GM12878 (cell line): Measurements from ENCODE around the gene GRIN2A. TPM values are rescaled to one million over a fixed set of nuclear protein-coding genes. Genes with fewer than 3 reads are reported as not detected.

Source experiments
- ATAC-seq: fragments of 200-7000 bp; cut with Tn5 transposase; 3 replicates; pipeline ENCODE4 v1.9.1; 2020; ENCODE audit warnings: mild to moderate bottlenecking, moderate library complexity
- BruUV-seq: library from RNA; stranded (reverse); fragments of 400-500 nt; replicated peaks from 2 replicates; lab custom pipeline; 2021; lab: Mats Ljungman, UMichigan
- CTCF ChIA-PET: fragments of 300-600 bp; sonication (Branson Sonifier 250); formaldehyde crosslinking; extraction: SDS; loops from one replicate; lab custom pipeline; 2021; ENCODE audit warnings: inconsistent platforms; lab: Yijun Ruan, JAX
- POLR2A ChIA-PET: fragments of 350-600 bp; formaldehyde crosslinking; extraction: SDS; loops from one replicate; lab custom pipeline; 2021; ENCODE audit warnings: inconsistent platforms; lab: Charles Lee
- RAD21 ChIA-PET: fragments of 300-600 bp; sonication (Branson Sonifier 250); formaldehyde crosslinking; loops from one replicate; lab custom pipeline; 2023; ENCODE audit warnings: antibody characterized with exemption; ENCODE audit not compliant: unreplicated experiment; lab: Charles Lee
- SMC1A ChIA-PET: fragments of 300-600 bp; sonication (Branson Sonifier 250); formaldehyde crosslinking; loops from one replicate; lab custom pipeline; 2023; ENCODE audit not compliant: unreplicated experiment, uncharacterized antibody; lab: Charles Lee
- DNase-seq: peaks from one replicate; pipeline ENCODE4 v3.0.0-alpha.2; 2011; ENCODE audit warnings: low read depth, low spot score
- FAIRE-seq: peaks from 3 replicates; lab custom pipeline; 2011; peaks lifted over from hg19 to GRCh38; lab: Jason Lieb, UNC
- H2AFZ ChIP-seq: 2 replicates; pipeline ENCODE4 v1.6.0; 2011; ENCODE audit warnings: low read depth, low read length, control low read depth; ENCODE audit not compliant: control insufficient read depth
- H3K27ac ChIP-seq: 2 replicates; pipeline ENCODE4 v1.5.1; 2011; ENCODE audit warnings: control low read depth; ENCODE audit not compliant: control insufficient read depth, insufficient read depth
- H3K27me3 ChIP-seq, 2 experiments: replicated peaks in 1 of 2; 2 replicates each; pipeline versions ENCODE4 v1.6.0 to v1.6.1; 2011; ENCODE audit warnings: low read length in 1 of 2; ENCODE audit not compliant: control insufficient read depth in 2 of 2, insufficient read depth in 2 of 2
- H3K36me3 ChIP-seq, 2 experiments: 2 replicates each; pipeline ENCODE4 v1.5.1; 2011; ENCODE audit warnings: low read length in 1 of 2; ENCODE audit not compliant: control insufficient read depth in 2 of 2, insufficient read depth in 2 of 2
- H3K4me1 ChIP-seq: 2 replicates; pipeline ENCODE4 v1.6.1; 2011; ENCODE audit warnings: mild to moderate bottlenecking, low read length, moderate library complexity, mixed read lengths; ENCODE audit not compliant: control insufficient read depth, insufficient read depth
- H3K4me2 ChIP-seq: 2 replicates; pipeline ENCODE4 v1.6.0; 2011; ENCODE audit warnings: control low read depth; ENCODE audit not compliant: control insufficient read depth, insufficient read depth
- H3K4me3 ChIP-seq: fragments of 200-600 bp; sonication (generic); 2 replicates; pipeline ENCODE4 v1.5.1; 2016
- H3K79me2 ChIP-seq: 2 replicates; pipeline ENCODE4 v1.6.0; 2011; ENCODE audit warnings: low read length; ENCODE audit not compliant: control insufficient read depth, insufficient read depth
- H3K9ac ChIP-seq: 2 replicates; pipeline ENCODE4 v1.8.0; 2011; ENCODE audit warnings: low read length, control low read depth, mixed read lengths; ENCODE audit not compliant: control insufficient read depth, insufficient read depth
- H3K9me3 ChIP-seq: replicated peaks from 3 replicates; pipeline ENCODE4 v1.5.1; 2011; ENCODE audit warnings: mild to moderate bottlenecking, low read length; ENCODE audit not compliant: control insufficient read depth, insufficient read depth
- H4K20me1 ChIP-seq: 2 replicates; pipeline ENCODE4 v1.6.0; 2011; ENCODE audit not compliant: control insufficient read depth, insufficient read depth
- JUND ChIP-seq: IDR thresholded peaks from 2 replicates; pipeline ENCODE4 v1.6.1; 2012; ENCODE audit warnings: low read depth, mild to moderate bottlenecking, low read length, improper control_type of control experiment, moderate library complexity
- POLR2A ChIP-seq: IDR thresholded peaks from 2 replicates; pipeline ENCODE4 v1.6.1; 2011; ENCODE audit warnings: low read depth, mild to moderate bottlenecking, low read length
- RAD21 ChIP-seq: IDR thresholded peaks from 2 replicates; pipeline ENCODE4 v1.6.1; 2011; ENCODE audit warnings: mild to moderate bottlenecking, low read depth, low read length, moderate library complexity; ENCODE audit not compliant: insufficient read depth
- SMC3 ChIP-seq: IDR thresholded peaks from 2 replicates; pipeline ENCODE4 v1.6.1; 2011; ENCODE audit warnings: low read length, improper control_type of control experiment, borderline replicate concordance
- WGBS: methylation state at CpG from one replicate; pipeline ENCODE4 v1.1.6; 2016; ENCODE audit warnings: low lambda C conversion rate; ENCODE audit not compliant: insufficient replicate concordance, insufficient coverage; ENCODE audit errors: missing lambda C conversion rate; 5-methylcytosine and 5-hydroxymethylcytosine counted together
- in situ Hi-C: fragments of 300-500 bp; cut with MboI; formaldehyde crosslinking; loops from 9 replicates; pipeline ENCODE4 v1.14.3; 2018; ENCODE audit warnings: mixed read lengths
- intact Hi-C: fragments of 100-400 bp; cut with micrococcal nuclease; formaldehyde crosslinking; loops from one replicate; pipeline ENCODE4 v1.14.2; 2022; ENCODE audit not compliant: unreplicated experiment
- polyA plus RNA-seq, 11 experiments: library from polyadenylated mRNA; depleted of rRNA in 4 of 11; unstranded in 6 of 11; stranded (reverse) in 5 of 11; fragments of >200 nt; fragmentation: Nextera tagmentation in 4 of 11; fragmentation: Illumina TruSeq in 1 of 11; extraction: Ambion mirVana in 4 of 11; extraction: Trizol in 1 of 11; gene quantifications; 1 replicate in 1 of 11; 2 replicates in 10 of 11; pipeline versions ENCODE4 v1.2.1 to v1.2.3, GENCODE V29; 2011 to 2016; ENCODE audit warnings: inconsistent platforms in 2 of 11, missing spikeins in 2 of 11, low read depth in 1 of 11
- total RNA-seq, 4 experiments: library from RNA; depleted of rRNA in 3 of 4; stranded (reverse); fragments of >200 nt in 3 of 4; fragmentation: Illumina TruSeq in 1 of 4; extraction: Trizol in 1 of 4; gene quantifications; 2 replicates each; pipeline versions ENCODE4 v1.2.1 to v1.2.3, GENCODE V29; 2013 to 2021
- TF ChIP-seq, protein P1 (sequence below), 3 experiments: IDR thresholded peaks in 2 of 3; conservative IDR thresholded peaks in 1 of 3; 2 replicates each; pipeline ENCODE4 v1.5.1; 2011; ENCODE audit warnings: low read depth in 3 of 3, low read length in 3 of 3, mild to moderate bottlenecking in 3 of 3, control low read depth in 2 of 3, moderate library complexity in 2 of 3, inconsistent platforms in 1 of 3, mixed read lengths in 1 of 3; ENCODE audit not compliant: control insufficient read depth in 2 of 3, insufficient read depth in 1 of 3; ENCODE audit errors: extremely low read depth in 1 of 3

Gene GRIN2A
- total and polyA plus RNA-seq, 10 of the 15 experiments (the other 5 are each of a cell fraction or from before 2014, with no cell fraction given), result 2.4 to 13.3 (median 7.3) TPM

DNA sequence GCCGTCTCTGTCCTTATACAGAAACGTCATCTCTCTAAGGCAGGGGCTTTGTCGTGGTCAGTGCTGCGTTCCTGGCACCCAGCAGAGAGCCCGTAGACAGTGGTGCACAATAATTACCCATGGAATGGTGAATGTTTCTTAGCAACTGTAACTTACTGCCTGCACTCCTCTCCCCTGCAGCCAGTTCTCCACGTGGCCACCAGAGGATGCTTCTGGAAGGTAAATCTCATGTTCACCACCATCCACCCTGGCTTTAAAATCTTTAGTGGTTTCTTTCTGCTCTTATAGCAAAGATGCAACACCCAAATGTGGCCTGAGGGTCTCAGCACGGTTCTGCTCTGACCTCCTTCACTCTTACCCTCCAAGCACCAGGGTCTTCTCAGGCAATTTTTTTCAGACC lies 150.8 kb downstream of the GRIN2A start:
- H3K4me3 ChIP-seq, result no peak overlapping the region
- H3K27me3 ChIP-seq, result no peaks in the 10 kb centered on the region
- H3K79me2 ChIP-seq, result no peaks in the 10 kb centered on the region
- no peak overlapping the region for H3K27ac ChIP-seq
- ATAC-seq (peak; percentile 29), DNase-seq (no peak), FAIRE-seq (no peak)
- 5% methylated on average over 7 of the region's 7 CpGs for WGBS
- intact Hi-C loops, result loop anchor here (5.0 to 10.0 kb wide), 2 partner anchors 151 to 207 kb away; partner anchors contain the start of gene GRIN2A
- ChIA-PET POLR2A (no interaction called here), SMC1A (interaction anchor here (1.0 to 2.5 kb wide), 3 partner anchors 15 to 89 kb away, joined by 3 to 8 read pairs (median 4); no protein-coding TSS in a partner anchor), CTCF (no interaction called here), RAD21 (no interaction called here)
- no peaks in the 10 kb centered on the region for H3K36me3 ChIP-seq
- no TSS peak for BruUV-seq
- H4K20me1 ChIP-seq, result no peaks in the 10 kb centered on the region
- H3K4me2 ChIP-seq, result no peak overlapping the region
- no peaks in the 10 kb centered on the region; the same call in 1 of the 2 replicates for H3K4me1 ChIP-seq
- no peak overlapping the region for H3K9ac ChIP-seq
- in situ Hi-C loops, result no loop called here
- H2AFZ ChIP-seq, result no peak overlapping the region
- no peak for TF ChIP-seq JUND
- TF ChIP-seq POLR2A, result no peak
- TF ChIP-seq RAD21, result 0 out of 2 replicates have a peak, but pooled peaks have one; percentile 15
- TF ChIP-seq SMC3, result peak; percentile 11; the same call in 1 of the 2 replicates
- TF ChIP-seq, protein P1, sequence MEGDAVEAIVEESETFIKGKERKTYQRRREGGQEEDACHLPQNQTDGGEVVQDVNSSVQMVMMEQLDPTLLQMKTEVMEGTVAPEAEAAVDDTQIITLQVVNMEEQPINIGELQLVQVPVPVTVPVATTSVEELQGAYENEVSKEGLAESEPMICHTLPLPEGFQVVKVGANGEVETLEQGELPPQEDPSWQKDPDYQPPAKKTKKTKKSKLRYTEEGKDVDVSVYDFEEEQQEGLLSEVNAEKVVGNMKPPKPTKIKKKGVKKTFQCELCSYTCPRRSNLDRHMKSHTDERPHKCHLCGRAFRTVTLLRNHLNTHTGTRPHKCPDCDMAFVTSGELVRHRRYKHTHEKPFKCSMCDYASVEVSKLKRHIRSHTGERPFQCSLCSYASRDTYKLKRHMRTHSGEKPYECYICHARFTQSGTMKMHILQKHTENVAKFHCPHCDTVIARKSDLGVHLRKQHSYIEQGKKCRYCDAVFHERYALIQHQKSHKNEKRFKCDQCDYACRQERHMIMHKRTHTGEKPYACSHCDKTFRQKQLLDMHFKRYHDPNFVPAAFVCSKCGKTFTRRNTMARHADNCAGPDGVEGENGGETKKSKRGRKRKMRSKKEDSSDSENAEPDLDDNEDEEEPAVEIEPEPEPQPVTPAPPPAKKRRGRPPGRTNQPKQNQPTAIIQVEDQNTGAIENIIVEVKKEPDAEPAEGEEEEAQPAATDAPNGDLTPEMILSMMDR (IDR thresholded peaks at IDR 0.05 in 2 of 3, conservative IDR thresholded peaks at IDR 0.05 in 1 of 3; ENCODE audit: control insufficient read depth in 2 of 3, extremely low read depth in 1 of 3, insufficient read depth in 1 of 3, low read depth in 3 of 3, low read length in 3 of 3), result peak; percentile 20 to 44 (median 23); a peak in 4 of 6 replicates
- H3K9me3 ChIP-seq, result no peaks in the 10 kb centered on the region
